GM23338 (cell line): ENCODE measurements around the gene RTP4.

Experiments
- EZH2 ChIP-seq: fragments of 200-600 bp; sonication (generic); IDR thresholded peaks from one replicate; pipeline ENCODE4 v1.8.0; 2017; ENCODE audit warnings: antibody characterized with exemption, mild to moderate bottlenecking, low read depth; ENCODE audit not compliant: unreplicated experiment
- TF ChIP-seq, protein P1 (sequence below), 2 experiments: fragments of 200-600 bp in 1 of 2; sonication (generic) in 1 of 2; conservative IDR thresholded peaks; 2 replicates each; pipeline versions ENCODE4 v1.5.1 to v1.6.1; 2016 to 2017; ENCODE audit warnings: antibody characterized with exemption in 2 of 2, low read depth in 2 of 2, mild to moderate bottlenecking in 2 of 2, moderate library complexity in 1 of 2

DNA sequence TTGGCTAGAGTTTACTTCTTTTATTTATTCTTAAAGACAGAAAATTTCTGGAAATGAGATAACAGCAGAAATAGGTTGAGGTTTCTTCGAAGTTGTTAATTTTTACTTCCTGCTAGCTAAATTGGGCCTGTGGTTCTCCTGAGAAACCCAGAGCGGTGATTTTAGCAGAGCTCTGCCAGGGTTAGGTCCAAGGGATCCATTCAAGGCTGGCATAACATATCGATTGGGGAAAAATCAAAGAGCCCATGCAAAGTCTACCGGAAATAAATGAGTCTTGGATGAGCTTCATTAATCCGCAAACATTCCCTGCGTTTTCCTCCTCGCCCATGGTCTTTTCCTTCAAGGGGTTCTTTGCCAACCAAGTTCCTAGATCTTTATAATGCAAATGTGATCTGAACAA lies 45.9 kb upstream of the RTP4 start:
- TF ChIP-seq, protein P1, sequence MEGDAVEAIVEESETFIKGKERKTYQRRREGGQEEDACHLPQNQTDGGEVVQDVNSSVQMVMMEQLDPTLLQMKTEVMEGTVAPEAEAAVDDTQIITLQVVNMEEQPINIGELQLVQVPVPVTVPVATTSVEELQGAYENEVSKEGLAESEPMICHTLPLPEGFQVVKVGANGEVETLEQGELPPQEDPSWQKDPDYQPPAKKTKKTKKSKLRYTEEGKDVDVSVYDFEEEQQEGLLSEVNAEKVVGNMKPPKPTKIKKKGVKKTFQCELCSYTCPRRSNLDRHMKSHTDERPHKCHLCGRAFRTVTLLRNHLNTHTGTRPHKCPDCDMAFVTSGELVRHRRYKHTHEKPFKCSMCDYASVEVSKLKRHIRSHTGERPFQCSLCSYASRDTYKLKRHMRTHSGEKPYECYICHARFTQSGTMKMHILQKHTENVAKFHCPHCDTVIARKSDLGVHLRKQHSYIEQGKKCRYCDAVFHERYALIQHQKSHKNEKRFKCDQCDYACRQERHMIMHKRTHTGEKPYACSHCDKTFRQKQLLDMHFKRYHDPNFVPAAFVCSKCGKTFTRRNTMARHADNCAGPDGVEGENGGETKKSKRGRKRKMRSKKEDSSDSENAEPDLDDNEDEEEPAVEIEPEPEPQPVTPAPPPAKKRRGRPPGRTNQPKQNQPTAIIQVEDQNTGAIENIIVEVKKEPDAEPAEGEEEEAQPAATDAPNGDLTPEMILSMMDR (conservative IDR thresholded peaks at IDR 0.05; ENCODE audit: low read depth in 2 of 2), result no peak
- TF ChIP-seq EZH2, result no peak
